ENCODE results near the gene RET. TPM values are rescaled to one million over a fixed set of nuclear protein-coding genes. Genes with fewer than 3 reads are reported as not detected.

The RET gene
- total RNA-seq, 1 experiment from 2014 or later, result not detected

- peaks cover 10% of the 10 kb centered on the region for H3K27me3 Mint-ChIP-seq (ENCODE audit: insufficient read depth, unreplicated experiment)
- CTCF ChIA-PET, result interaction anchor here (1.1 kb wide), 1 partner anchor 11 kb away, joined by 3 read pairs; no protein-coding TSS in a partner anchor
- intact Hi-C loops (cut with micrococcal nuclease; ENCODE audit: unreplicated experiment), result no loop called here
Measured at GRCh38 chr10:43067391-43068135, 9.3 kb upstream of the RET start.

GRCh38 chr10:43068136-43068395, 8.8 kb upstream of the RET start:
- H3K36me3 Mint-ChIP-seq (ENCODE audit: insufficient read depth, unreplicated experiment), result no peaks in the 10 kb centered on the region
- intact Hi-C loops (cut with micrococcal nuclease; ENCODE audit: unreplicated experiment), result no loop called here
- H3K4me3 Mint-ChIP-seq (ENCODE audit: unreplicated experiment), result no peak overlapping the region
- ChIA-PET CTCF (interaction anchor here (1.1 kb wide), 1 partner anchor 11 kb away, joined by 3 read pairs; no protein-coding TSS in a partner anchor), POLR2A (no interaction called here)
- no peaks in the 10 kb centered on the region for H3K9me3 Mint-ChIP-seq (ENCODE audit: unreplicated experiment)
- H3K27me3 Mint-ChIP-seq (ENCODE audit: insufficient read depth, unreplicated experiment), result peaks cover 14% of the 10 kb centered on the region
- no TSS peak for BruUV-seq (replicated peaks)
- Histone ChIP-seq H3K27me3 (replicated peaks; ENCODE audit: control insufficient read depth, insufficient read depth, low read length) (peaks cover 1% of the 10 kb centered on the region; the same call in 1 of the 2 replicates), H3K9me3 (no peaks in the 10 kb centered on the region), H3K4me3 (ENCODE audit: low read depth, low read length) (no peak overlapping the region), H3K36me3 (ENCODE audit: control insufficient read depth, insufficient read depth, low read length) (no peaks in the 10 kb centered on the region), H3K4me1 (no peaks in the 10 kb centered on the region)
- no peak for TF ChIP-seq CTCF (IDR thresholded peaks at IDR 0.05; ENCODE audit: insufficient read depth in 1 of 2, low read depth in 1 of 2, low read length in 1 of 2, severe bottlenecking in 1 of 2, unreplicated experiment in 1 of 2)
- DNase-seq, result no peak
- no peaks in the 10 kb centered on the region for H3K4me1 Mint-ChIP-seq (ENCODE audit: low read depth, unreplicated experiment)
- H3K27ac Mint-ChIP-seq (ENCODE audit: unreplicated experiment), result no peak overlapping the region

More at GRCh38 chr10:43067391-43068135, 9.3 kb upstream of the RET start:
- Mint-ChIP-seq H3K36me3 (ENCODE audit: insufficient read depth, unreplicated experiment) (no peaks in the 10 kb centered on the region), H3K4me3 (ENCODE audit: unreplicated experiment) (no peak overlapping the region), H3K4me1 (ENCODE audit: low read depth, unreplicated experiment) (no peaks in the 10 kb centered on the region), H3K27ac (ENCODE audit: unreplicated experiment) (no peak overlapping the region), H3K9me3 (ENCODE audit: unreplicated experiment) (no peaks in the 10 kb centered on the region)
- no peaks in the 10 kb centered on the region for H3K36me3 ChIP-seq (ENCODE audit: control insufficient read depth, insufficient read depth, low read length)
- H3K27me3 ChIP-seq (replicated peaks; ENCODE audit: control insufficient read depth, insufficient read depth, low read length), result peaks cover 1% of the 10 kb centered on the region; the same call in 1 of the 2 replicates
- BruUV-seq (replicated peaks), result no TSS peak
- no peak for DNase-seq
- H3K4me3 ChIP-seq (ENCODE audit: low read depth, low read length), result no peak overlapping the region
- H3K9me3 ChIP-seq, result no peaks in the 10 kb centered on the region
- no peak for TF ChIP-seq CTCF (IDR thresholded peaks at IDR 0.05; ENCODE audit: insufficient read depth in 1 of 2, low read depth in 1 of 2, low read length in 1 of 2, severe bottlenecking in 1 of 2, unreplicated experiment in 1 of 2)
- POLR2A ChIA-PET, result no interaction called here
- H3K4me1 ChIP-seq, result no peaks in the 10 kb centered on the region

- H3K9me3 ChIP-seq, result no peaks in the 10 kb centered on the region
- Mint-ChIP-seq H3K9me3 (ENCODE audit: unreplicated experiment) (no peaks in the 10 kb centered on the region), H3K4me1 (ENCODE audit: low read depth, unreplicated experiment) (no peaks in the 10 kb centered on the region), H3K27me3 (ENCODE audit: insufficient read depth, unreplicated experiment) (peaks cover 12% of the 10 kb centered on the region), H3K27ac (ENCODE audit: unreplicated experiment) (no peak overlapping the region), H3K4me3 (ENCODE audit: unreplicated experiment) (no peak overlapping the region), H3K36me3 (ENCODE audit: insufficient read depth, unreplicated experiment) (no peaks in the 10 kb centered on the region)
- peaks cover 3% of the 10 kb centered on the region for H3K27me3 ChIP-seq (replicated peaks; ENCODE audit: control insufficient read depth, insufficient read depth, low read length)
- ChIA-PET POLR2A (no interaction called here), CTCF (interaction anchor here (1.1 kb wide), 1 partner anchor 10 kb away, joined by 3 read pairs; no protein-coding TSS in a partner anchor)
- H3K4me1 ChIP-seq, result no peaks in the 10 kb centered on the region
- no peak for TF ChIP-seq CTCF (IDR thresholded peaks at IDR 0.05; ENCODE audit: insufficient read depth in 1 of 2, low read depth in 1 of 2, low read length in 1 of 2, severe bottlenecking in 1 of 2, unreplicated experiment in 1 of 2)
- intact Hi-C loops (cut with micrococcal nuclease; ENCODE audit: unreplicated experiment), result no loop called here
- H3K36me3 ChIP-seq (ENCODE audit: control insufficient read depth, insufficient read depth, low read length), result no peaks in the 10 kb centered on the region
- H3K4me3 ChIP-seq (ENCODE audit: low read depth, low read length), result no peak overlapping the region
- BruUV-seq (replicated peaks), result no TSS peak
- no peak for DNase-seq
Measured at GRCh38 chr10:43068471-43069210, 8.2 kb upstream of the RET start.
